Activated naive CD8-positive, alpha-beta T cell (primary cell): ENCODE results near the gene FNTB.

Experiments used
- H3K27ac Mint-ChIP-seq: one replicate; pipeline ENCODE4 v1.8.0; 2021; ENCODE audit warnings: mixed read lengths
- H3K27me3 Mint-ChIP-seq: one replicate; pipeline ENCODE4 v1.8.0; 2021; ENCODE audit warnings: mixed read lengths
- H3K36me3 Mint-ChIP-seq: one replicate; pipeline ENCODE4 v1.8.0; 2021; ENCODE audit warnings: mixed read lengths
- H3K4me1 Mint-ChIP-seq: one replicate; pipeline ENCODE4 v1.8.0; 2021; ENCODE audit warnings: low read depth, mixed read lengths
- H3K4me3 Mint-ChIP-seq: one replicate; pipeline ENCODE4 v1.8.0; 2021; ENCODE audit warnings: mild to moderate bottlenecking, mixed read lengths
- H3K9me3 Mint-ChIP-seq: one replicate; pipeline ENCODE4 v1.8.0; 2021; ENCODE audit warnings: low read depth, mixed read lengths

Gene FNTB

GRCh38 chr14:65062096-65063075 is 75.7 kb downstream of the FNTB start:
- H3K9me3 Mint-ChIP-seq, result no peaks in the 10 kb centered on the region
- peaks cover 5% of the 10 kb centered on the region for H3K4me1 Mint-ChIP-seq
- no peaks in the 10 kb centered on the region for H3K27me3 Mint-ChIP-seq
- no peak overlapping the region for H3K4me3 Mint-ChIP-seq
- H3K36me3 Mint-ChIP-seq, result peaks cover 18% of the 10 kb centered on the region
- H3K27ac Mint-ChIP-seq, result no peak overlapping the region

- H3K36me3 Mint-ChIP-seq, result peaks cover 13% of the 10 kb centered on the region
- H3K4me1 Mint-ChIP-seq, result no peaks in the 10 kb centered on the region
- H3K27ac Mint-ChIP-seq, result no peak overlapping the region
- no peaks in the 10 kb centered on the region for H3K27me3 Mint-ChIP-seq
- H3K9me3 Mint-ChIP-seq, result no peaks in the 10 kb centered on the region
- no peak overlapping the region for H3K4me3 Mint-ChIP-seq
Observed at GRCh38 chr14:65065719-65066118, 79.0 kb downstream of the FNTB start.

- Mint-ChIP-seq H3K27me3 (no peaks in the 10 kb centered on the region), H3K36me3 (peaks cover 6% of the 10 kb centered on the region), H3K4me3 (no peak overlapping the region), H3K27ac (no peak overlapping the region), H3K4me1 (peaks cover 8% of the 10 kb centered on the region), H3K9me3 (no peaks in the 10 kb centered on the region)
Observed at GRCh38 chr14:65069874-65070413, 83.2 kb downstream of the FNTB start.

- no peak overlapping the region for H3K4me3 Mint-ChIP-seq
- H3K27me3 Mint-ChIP-seq, result no peaks in the 10 kb centered on the region
- H3K4me1 Mint-ChIP-seq, result peaks cover 14% of the 10 kb centered on the region
- H3K36me3 Mint-ChIP-seq, result peaks cover 8% of the 10 kb centered on the region
- H3K27ac Mint-ChIP-seq, result no peak overlapping the region
- H3K9me3 Mint-ChIP-seq, result no peaks in the 10 kb centered on the region
Observed at GRCh38 chr14:65070471-65070976, 83.8 kb downstream of the FNTB start.

- peaks cover 8% of the 10 kb centered on the region for H3K36me3 Mint-ChIP-seq
- no peak overlapping the region for H3K4me3 Mint-ChIP-seq
- H3K4me1 Mint-ChIP-seq, result peaks cover 17% of the 10 kb centered on the region
- H3K27ac Mint-ChIP-seq, result no peak overlapping the region
- H3K9me3 Mint-ChIP-seq, result no peaks in the 10 kb centered on the region
- no peaks in the 10 kb centered on the region for H3K27me3 Mint-ChIP-seq
Observed at GRCh38 chr14:65071544-65071943, 84.8 kb downstream of the FNTB start.

- Mint-ChIP-seq H3K27ac (peak overlapping the region; percentile 46), H3K4me3 (no peak overlapping the region), H3K9me3 (no peaks in the 10 kb centered on the region), H3K4me1 (peaks cover 17% of the 10 kb centered on the region), H3K27me3 (no peaks in the 10 kb centered on the region), H3K36me3 (peaks cover 7% of the 10 kb centered on the region)
Observed at GRCh38 chr14:65072256-65072655, 85.6 kb downstream of the FNTB start.

GRCh38 chr14:65072937-65073336 is 86.2 kb downstream of the FNTB start:
- Mint-ChIP-seq H3K36me3 (peaks cover 8% of the 10 kb centered on the region), H3K27me3 (no peaks in the 10 kb centered on the region), H3K9me3 (no peaks in the 10 kb centered on the region), H3K4me1 (peaks cover 17% of the 10 kb centered on the region), H3K4me3 (no peak overlapping the region), H3K27ac (peak overlapping the region; percentile 68)

- Mint-ChIP-seq H3K27me3 (no peaks in the 10 kb centered on the region), H3K4me3 (no peak overlapping the region), H3K36me3 (peaks cover 7% of the 10 kb centered on the region), H3K27ac (peak overlapping the region; percentile 68), H3K4me1 (peaks cover 17% of the 10 kb centered on the region), H3K9me3 (no peaks in the 10 kb centered on the region)
Observed at GRCh38 chr14:65073605-65074201, 87.0 kb downstream of the FNTB start.

- Mint-ChIP-seq H3K27me3 (no peaks in the 10 kb centered on the region), H3K4me1 (peaks cover 24% of the 10 kb centered on the region), H3K4me3 (no peak overlapping the region), H3K27ac (peak overlapping the region; percentile 36), H3K36me3 (peaks cover 9% of the 10 kb centered on the region), H3K9me3 (no peaks in the 10 kb centered on the region)
Observed at GRCh38 chr14:65074449-65075150, 87.9 kb downstream of the FNTB start.

GRCh38 chr14:65075628-65076325 is 89.1 kb downstream of the FNTB start:
- no peaks in the 10 kb centered on the region for H3K27me3 Mint-ChIP-seq
- peaks cover 36% of the 10 kb centered on the region for H3K4me1 Mint-ChIP-seq
- no peak overlapping the region for H3K4me3 Mint-ChIP-seq
- no peaks in the 10 kb centered on the region for H3K9me3 Mint-ChIP-seq
- H3K27ac Mint-ChIP-seq, result peak overlapping the region; percentile 29
- peaks cover 17% of the 10 kb centered on the region for H3K36me3 Mint-ChIP-seq

GRCh38 chr14:65077318-65077717 is 90.6 kb downstream of the FNTB start:
- no peaks in the 10 kb centered on the region for H3K9me3 Mint-ChIP-seq
- no peaks in the 10 kb centered on the region for H3K27me3 Mint-ChIP-seq
- no peak overlapping the region for H3K27ac Mint-ChIP-seq
- H3K4me3 Mint-ChIP-seq, result no peak overlapping the region
- H3K36me3 Mint-ChIP-seq, result peaks cover 22% of the 10 kb centered on the region
- peaks cover 52% of the 10 kb centered on the region for H3K4me1 Mint-ChIP-seq

GRCh38 chr14:65079201-65079600 is 92.5 kb downstream of the FNTB start:
- no peak overlapping the region for H3K4me3 Mint-ChIP-seq
- H3K9me3 Mint-ChIP-seq, result no peaks in the 10 kb centered on the region
- H3K27me3 Mint-ChIP-seq, result no peaks in the 10 kb centered on the region
- peak overlapping the region; percentile 72 for H3K27ac Mint-ChIP-seq
- H3K4me1 Mint-ChIP-seq, result peaks cover 65% of the 10 kb centered on the region
- H3K36me3 Mint-ChIP-seq, result peaks cover 23% of the 10 kb centered on the region

GRCh38 chr14:65079768-65080167 is 93.1 kb downstream of the FNTB start:
- Mint-ChIP-seq H3K36me3 (peaks cover 23% of the 10 kb centered on the region), H3K4me1 (peaks cover 66% of the 10 kb centered on the region), H3K9me3 (no peaks in the 10 kb centered on the region), H3K4me3 (peak overlapping the region; percentile 11), H3K27me3 (no peaks in the 10 kb centered on the region), H3K27ac (peak overlapping the region; percentile 72)
